ENCODE data around the gene FAM163B. TPM values are rescaled to one million over a fixed set of nuclear protein-coding genes. Genes with fewer than 3 reads are reported as not detected.

The FAM163B gene
- total RNA-seq, 1 experiment from 2014 or later = 2.0 TPM

- TF ChIP-seq OVOL2 (CRISPR knock-in tag; IDR thresholded peaks at IDR 0.05; ENCODE audit: borderline replicate concordance) (no peak), RORB (CRISPR knock-in tag; IDR thresholded peaks at IDR 0.05) (no peak), ARID4B (CRISPR knock-in tag; IDR thresholded peaks at IDR 0.05; ENCODE audit: borderline replicate concordance) (no peak), IRF2 (CRISPR knock-in tag; IDR thresholded peaks at IDR 0.05; ENCODE audit: borderline replicate concordance, low read depth) (no peak), CBFB (CRISPR knock-in tag; IDR thresholded peaks at IDR 0.05; ENCODE audit: low read depth) (no peak), ZNF423 (CRISPR knock-in tag; IDR thresholded peaks at IDR 0.05) (no peak), ZNF671 (CRISPR knock-in tag; IDR thresholded peaks at IDR 0.05) (no peak)
These were observed 46.4 kb downstream of the FAM163B start (continued) for GRCh38 chr9:133562611-133563290.

GRCh38 chr9:133561976-133562554, 47.1 kb downstream of the FAM163B start:
- no peaks in the 10 kb centered on the region for H3K36me3 Mint-ChIP-seq
- H3K9me3 Mint-ChIP-seq = no peaks in the 10 kb centered on the region; the same call in 1 of the 2 replicates
- no peak overlapping the region for H3K27ac Mint-ChIP-seq
- TF ChIP-seq NR2C2 (CRISPR knock-in tag; IDR thresholded peaks at IDR 0.05) (no peak), TEAD1 (CRISPR knock-in tag; IDR thresholded peaks at IDR 0.05) (no peak), ZNF317 (CRISPR knock-in tag; IDR thresholded peaks at IDR 0.05; ENCODE audit: borderline replicate concordance, low read depth) (no peak), MAX (CRISPR knock-in tag; IDR thresholded peaks at IDR 0.05) (no peak)
- ChIA-PET CTCF (no interaction called here), POLR2A (no interaction called here)
- H3K27me3 Mint-ChIP-seq (ENCODE audit: low read depth) = no peaks in the 10 kb centered on the region; the same call in 1 of the 2 replicates
- ATAC-seq (no peak), DNase-seq (ENCODE audit: low spot score) (no peak)
- peaks cover 21% of the 10 kb centered on the region for H3K4me1 Mint-ChIP-seq
- no peak overlapping the region for H3K4me3 Mint-ChIP-seq

- TF ChIP-seq JUN (CRISPR knock-in tag; IDR thresholded peaks at IDR 0.05) (no peak), PREB (CRISPR knock-in tag; IDR thresholded peaks at IDR 0.05; ENCODE audit: borderline replicate concordance) (no peak)
- Mint-ChIP-seq H3K27ac (no peak overlapping the region), H3K9me3 (no peaks in the 10 kb centered on the region; the same call in 1 of the 2 replicates), H3K4me1 (peaks cover 21% of the 10 kb centered on the region), H3K36me3 (no peaks in the 10 kb centered on the region), H3K4me3 (no peak overlapping the region), H3K27me3 (ENCODE audit: low read depth) (no peaks in the 10 kb centered on the region; the same call in 1 of the 2 replicates)
- DNase-seq (ENCODE audit: low spot score) (no peak), ATAC-seq (no peak)
- ChIA-PET POLR2A (no interaction called here), CTCF (no interaction called here)
These were observed 48.2 kb downstream of the FAM163B start for GRCh38 chr9:133560944-133561343.

GRCh38 chr9:133560311-133560710, 48.9 kb downstream of the FAM163B start:
- DNase-seq (ENCODE audit: low spot score) (no peak), ATAC-seq (no peak)
- ChIA-PET POLR2A (no interaction called here), CTCF (no interaction called here)
- Mint-ChIP-seq H3K9me3 (no peaks in the 10 kb centered on the region; the same call in 1 of the 2 replicates), H3K36me3 (no peaks in the 10 kb centered on the region), H3K4me3 (no peak overlapping the region), H3K4me1 (peaks cover 21% of the 10 kb centered on the region), H3K27ac (no peak overlapping the region), H3K27me3 (ENCODE audit: low read depth) (no peaks in the 10 kb centered on the region; the same call in 1 of the 2 replicates)
- TF ChIP-seq ZSCAN18 (CRISPR knock-in tag; IDR thresholded peaks at IDR 0.05) (no peak), PRDM15 (CRISPR knock-in tag; IDR thresholded peaks at IDR 0.05) (no peak), FOXP1 (CRISPR knock-in tag; IDR thresholded peaks at IDR 0.05; ENCODE audit: borderline replicate concordance) (no peak), ZNF423 (CRISPR knock-in tag; IDR thresholded peaks at IDR 0.05) (no peak), ETV6 (CRISPR knock-in tag; IDR thresholded peaks at IDR 0.05) (no peak), CBFB (CRISPR knock-in tag; IDR thresholded peaks at IDR 0.05; ENCODE audit: low read depth) (no peak), RELA (CRISPR knock-in tag; IDR thresholded peaks at IDR 0.05; ENCODE audit: borderline replicate concordance) (no peak)

Data from WTC11 (cell line).